SU-DHL-6 (cell line): Measurements from ENCODE around the gene ARRDC1.

ENCODE experiments used
- EZH2phosphoT487 ChIP-seq: fragments of 200-600 bp; sonication (generic), shearing (Covaris generic); conservative IDR thresholded peaks from 2 replicates; pipeline ENCODE4 v1.6.1; 2018; ENCODE audit warnings: mild to moderate bottlenecking, antibody characterized with exemption, low read length, moderate library complexity, mixed read lengths
- TF ChIP-seq, protein P1 (sequence below): fragments of 200-600 bp; sonication (generic); IDR thresholded peaks from one replicate; pipeline ENCODE4 v1.5.1; 2017; ENCODE audit warnings: antibody characterized with exemption, mild to moderate bottlenecking, low read length, moderate library complexity; ENCODE audit not compliant: insufficient read depth, poor library complexity, severe bottlenecking

DNA sequence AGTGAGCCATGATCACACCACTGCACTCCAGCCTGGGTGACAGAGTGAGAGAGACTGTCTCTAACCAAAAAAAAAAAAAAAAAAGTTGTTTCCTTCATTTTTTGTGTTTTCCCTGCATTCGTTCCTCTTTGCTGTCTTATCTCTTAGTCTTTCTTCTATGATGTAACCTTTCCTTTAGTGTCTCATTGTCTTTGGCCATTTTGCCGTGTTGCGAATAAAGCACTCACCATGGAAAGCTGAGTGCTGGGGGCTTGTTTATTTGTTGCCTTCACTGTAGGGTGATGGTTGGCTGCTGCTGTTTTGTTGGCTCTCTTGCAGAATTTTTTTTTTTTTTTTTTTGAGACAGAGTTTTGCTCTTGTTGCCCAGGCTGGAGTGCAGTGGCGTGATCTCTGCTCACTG is 21.0 kb downstream of the ARRDC1 start:
- TF ChIP-seq, protein P1, sequence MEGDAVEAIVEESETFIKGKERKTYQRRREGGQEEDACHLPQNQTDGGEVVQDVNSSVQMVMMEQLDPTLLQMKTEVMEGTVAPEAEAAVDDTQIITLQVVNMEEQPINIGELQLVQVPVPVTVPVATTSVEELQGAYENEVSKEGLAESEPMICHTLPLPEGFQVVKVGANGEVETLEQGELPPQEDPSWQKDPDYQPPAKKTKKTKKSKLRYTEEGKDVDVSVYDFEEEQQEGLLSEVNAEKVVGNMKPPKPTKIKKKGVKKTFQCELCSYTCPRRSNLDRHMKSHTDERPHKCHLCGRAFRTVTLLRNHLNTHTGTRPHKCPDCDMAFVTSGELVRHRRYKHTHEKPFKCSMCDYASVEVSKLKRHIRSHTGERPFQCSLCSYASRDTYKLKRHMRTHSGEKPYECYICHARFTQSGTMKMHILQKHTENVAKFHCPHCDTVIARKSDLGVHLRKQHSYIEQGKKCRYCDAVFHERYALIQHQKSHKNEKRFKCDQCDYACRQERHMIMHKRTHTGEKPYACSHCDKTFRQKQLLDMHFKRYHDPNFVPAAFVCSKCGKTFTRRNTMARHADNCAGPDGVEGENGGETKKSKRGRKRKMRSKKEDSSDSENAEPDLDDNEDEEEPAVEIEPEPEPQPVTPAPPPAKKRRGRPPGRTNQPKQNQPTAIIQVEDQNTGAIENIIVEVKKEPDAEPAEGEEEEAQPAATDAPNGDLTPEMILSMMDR = no peak
- TF ChIP-seq EZH2phosphoT487 = no peak
